ENCODE data around the gene FAM181A.

The FAM181A gene

GRCh38 chr14:93944348-93945069, 17.4 kb downstream of the FAM181A start:
- FAIRE-seq (no peak), DNase-seq (ENCODE audit: insufficient read length, low spot score) (no peak)
- TF ChIP-seq POLR2A (IDR thresholded peaks at IDR 0.05; ENCODE audit: low read depth, low read length), result no peak

DNA sequence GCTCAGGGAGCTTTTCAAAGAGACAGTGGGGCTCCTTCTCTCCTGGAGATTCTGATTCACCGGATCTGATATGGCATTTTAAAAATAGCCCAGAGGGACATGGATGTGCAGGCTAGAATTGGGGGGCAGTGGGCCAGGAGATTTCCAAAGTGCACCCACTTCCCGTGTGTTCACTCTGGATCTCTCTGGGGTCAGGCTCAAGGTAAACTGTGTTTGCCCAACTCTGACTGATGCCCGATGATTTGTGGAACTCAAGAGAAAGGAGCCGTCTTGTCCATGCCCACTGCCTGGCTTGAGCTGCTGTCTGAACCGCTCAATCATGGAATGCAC, 17.9 kb downstream of the FAM181A start:
- FAIRE-seq (no peak), DNase-seq (ENCODE audit: insufficient read length, low spot score) (no peak)
- TF ChIP-seq POLR2A (IDR thresholded peaks at IDR 0.05; ENCODE audit: low read depth, low read length), result no peak

- DNase-seq (ENCODE audit: insufficient read length, low spot score) (peak; percentile 84), FAIRE-seq (peak; percentile 93)
- TF ChIP-seq POLR2A (IDR thresholded peaks at IDR 0.05; ENCODE audit: low read depth, low read length), result no peak
These were observed 19.0 kb downstream of the FAM181A start for GRCh38 chr14:93946104-93946503.

DNA sequence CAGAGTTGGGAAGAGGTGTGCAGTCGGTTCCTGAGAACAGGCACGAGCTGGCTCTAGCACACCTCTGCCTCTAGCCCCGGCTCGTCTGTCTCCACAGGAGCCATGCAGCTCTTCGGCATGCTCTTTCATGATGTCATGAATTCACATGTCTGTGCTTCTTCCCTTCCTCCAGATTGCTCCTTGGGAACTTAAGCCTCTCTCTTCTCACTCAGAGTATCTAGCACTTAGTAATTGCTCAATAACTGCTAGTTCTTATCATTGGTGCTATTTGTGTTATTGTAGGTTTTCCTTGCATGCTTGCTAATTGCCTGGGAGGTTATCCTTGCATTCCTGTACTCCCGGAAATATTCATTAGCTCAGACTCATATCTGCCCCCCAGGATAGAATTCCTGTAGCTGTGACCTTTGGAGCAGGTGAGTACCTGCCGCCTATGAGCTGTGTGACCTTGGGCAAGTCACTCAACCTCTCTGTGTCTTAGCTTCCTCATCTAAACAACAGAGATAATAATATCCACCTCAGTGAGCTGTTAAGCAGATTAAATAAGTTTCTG, 19.5 kb downstream of the FAM181A start:
- DNase-seq (ENCODE audit: insufficient read length, low spot score), result no peak
- FAIRE-seq, result no peak
- TF ChIP-seq POLR2A (IDR thresholded peaks at IDR 0.05; ENCODE audit: low read depth, low read length), result no peak

DNA sequence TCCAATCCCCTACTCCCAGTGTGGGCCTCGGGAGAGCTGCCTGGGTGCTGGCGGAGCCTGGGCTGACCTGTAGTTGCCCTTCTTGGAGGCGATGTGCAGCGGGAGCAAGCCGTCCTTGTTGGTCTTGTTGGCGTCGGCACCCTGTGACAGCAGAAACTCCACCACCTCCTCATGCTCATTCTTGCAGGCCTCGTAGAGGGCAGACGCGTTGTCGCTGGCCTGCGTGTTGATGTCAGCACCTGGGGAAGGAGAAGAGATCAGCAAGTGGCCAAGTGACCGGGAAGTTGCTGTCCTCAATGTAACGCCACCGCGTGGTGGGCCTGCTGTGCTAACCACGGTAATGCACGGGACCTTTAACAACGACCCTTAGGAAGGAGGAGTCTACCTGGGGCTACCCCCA, 20.1 kb downstream of the FAM181A start:
- DNase-seq (ENCODE audit: insufficient read length, low spot score), result no peak
- FAIRE-seq, result no peak
- TF ChIP-seq POLR2A (IDR thresholded peaks at IDR 0.05; ENCODE audit: low read depth, low read length), result no peak

DNA sequence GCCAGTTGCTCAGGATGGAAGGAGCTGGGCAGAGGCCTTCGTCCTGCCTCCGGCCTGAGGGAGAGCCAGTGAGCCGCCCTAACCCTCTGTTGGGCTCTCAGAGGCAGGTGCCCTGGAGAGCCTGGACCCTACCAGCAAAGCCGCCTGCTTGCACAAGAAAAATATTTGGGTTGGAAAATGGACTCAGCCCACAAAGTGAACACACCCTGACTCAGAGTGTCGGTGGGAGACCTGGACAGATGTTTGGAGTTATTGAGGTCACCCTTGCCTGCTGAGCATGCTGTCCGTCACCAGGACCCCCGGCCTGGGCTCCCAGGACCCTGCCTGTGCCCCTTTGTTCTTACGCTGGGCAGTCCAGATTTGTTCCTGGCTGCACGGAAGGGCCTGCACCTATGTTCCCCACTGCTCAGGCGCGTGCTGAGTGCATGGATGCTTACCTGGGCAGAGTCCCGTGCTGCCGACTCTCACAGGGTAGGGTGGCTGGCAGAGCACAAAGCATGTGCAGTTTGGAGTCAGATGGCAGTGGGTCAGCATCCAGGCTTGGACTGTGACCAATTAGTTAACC, 22.4 kb downstream of the FAM181A start:
- no peak for TF ChIP-seq POLR2A (IDR thresholded peaks at IDR 0.05; ENCODE audit: low read depth, low read length)
- FAIRE-seq (no peak), DNase-seq (ENCODE audit: insufficient read length, low spot score) (no peak)

DNA sequence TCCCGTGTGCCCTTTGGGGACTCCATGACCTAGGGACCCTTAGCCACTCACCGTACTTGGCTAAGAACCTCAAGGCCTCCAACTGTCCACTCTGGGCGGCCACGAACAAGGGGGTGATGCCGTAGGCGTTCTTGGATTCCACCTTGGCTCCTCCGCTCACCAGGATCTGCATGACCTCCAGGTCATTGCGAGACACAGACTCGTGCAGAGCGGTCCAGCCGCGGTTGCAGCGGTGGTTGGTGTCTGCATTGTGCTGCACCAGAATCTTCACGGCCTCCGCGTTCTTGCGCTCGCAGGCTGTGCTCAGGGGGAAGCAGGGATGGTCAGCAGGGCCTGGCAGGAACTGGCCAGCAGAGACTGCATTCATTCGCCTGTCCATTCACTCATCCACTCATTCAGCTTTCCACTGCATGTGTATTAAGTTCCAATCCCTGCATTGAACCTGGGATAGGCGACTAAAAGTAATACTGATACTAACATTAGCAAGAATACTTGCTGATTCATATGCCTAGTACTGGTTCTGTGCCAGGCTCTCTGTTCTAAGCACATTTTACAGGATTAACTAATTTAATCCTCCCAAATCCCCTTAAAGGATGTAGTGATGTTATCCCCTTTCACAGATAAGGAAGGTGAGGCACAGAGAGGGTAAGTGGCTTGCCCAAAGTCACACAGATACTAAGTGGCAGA, 23.9 kb downstream of the FAM181A start:
- no peak for TF ChIP-seq POLR2A (IDR thresholded peaks at IDR 0.05; ENCODE audit: low read depth, low read length)
- FAIRE-seq (no peak), DNase-seq (ENCODE audit: insufficient read length, low spot score) (no peak)

GRCh38 chr14:93951635-93952540, 24.7 kb downstream of the FAM181A start:
- peak; percentile 48 for FAIRE-seq
- no peak for TF ChIP-seq POLR2A (IDR thresholded peaks at IDR 0.05; ENCODE audit: low read depth, low read length)
- no peak for DNase-seq (ENCODE audit: insufficient read length, low spot score)

DNA sequence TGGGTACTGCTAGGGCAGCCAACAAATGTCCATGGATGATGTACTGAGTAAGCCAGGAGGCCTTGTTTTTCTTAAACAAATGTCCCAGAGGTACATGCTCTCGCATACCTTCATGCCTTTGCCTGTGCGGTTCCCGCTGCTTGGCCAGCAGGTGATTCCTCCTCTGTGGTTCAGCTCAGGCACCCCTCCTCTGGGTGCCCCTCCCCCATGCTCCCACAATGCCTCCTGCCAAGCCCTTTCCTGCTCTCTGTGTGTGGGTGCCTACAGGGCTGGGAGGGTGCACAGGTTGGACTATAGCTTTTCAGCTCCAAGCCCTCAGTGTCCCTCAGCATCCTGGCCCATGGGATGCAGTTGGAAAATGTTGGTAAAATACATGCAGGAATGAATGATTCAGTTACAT, 25.7 kb downstream of the FAM181A start:
- FAIRE-seq (no peak), DNase-seq (ENCODE audit: insufficient read length, low spot score) (no peak)
- no peak for TF ChIP-seq POLR2A (IDR thresholded peaks at IDR 0.05; ENCODE audit: low read depth, low read length)

DNA sequence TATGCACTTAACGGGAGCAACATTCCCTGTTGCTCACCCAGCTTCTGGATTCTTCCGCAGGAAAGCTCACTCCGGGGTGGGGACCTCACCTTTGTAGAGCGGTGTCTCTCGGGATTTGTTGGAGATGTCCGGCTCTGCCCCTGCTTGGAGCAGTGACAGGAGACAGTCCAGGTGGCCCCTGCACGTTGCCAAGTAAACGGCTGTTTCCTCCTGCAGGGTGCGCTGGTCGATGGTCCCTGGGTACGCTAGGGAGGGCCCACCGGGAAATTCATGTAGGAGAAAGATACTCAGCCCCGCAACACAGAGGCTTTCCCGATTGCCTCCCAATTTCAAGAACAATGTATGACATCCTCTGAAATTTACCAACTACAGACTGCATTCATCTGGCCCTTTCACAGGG, 26.1 kb downstream of the FAM181A start:
- TF ChIP-seq POLR2A (IDR thresholded peaks at IDR 0.05; ENCODE audit: low read depth, low read length), result no peak
- FAIRE-seq (no peak), DNase-seq (ENCODE audit: insufficient read length, low spot score) (no peak)

GRCh38 chr14:93953739-93954515, 26.8 kb downstream of the FAM181A start:
- DNase-seq (ENCODE audit: insufficient read length, low spot score) (no peak), FAIRE-seq (no peak)
- no peak for TF ChIP-seq POLR2A (IDR thresholded peaks at IDR 0.05; ENCODE audit: low read depth, low read length)

DNA sequence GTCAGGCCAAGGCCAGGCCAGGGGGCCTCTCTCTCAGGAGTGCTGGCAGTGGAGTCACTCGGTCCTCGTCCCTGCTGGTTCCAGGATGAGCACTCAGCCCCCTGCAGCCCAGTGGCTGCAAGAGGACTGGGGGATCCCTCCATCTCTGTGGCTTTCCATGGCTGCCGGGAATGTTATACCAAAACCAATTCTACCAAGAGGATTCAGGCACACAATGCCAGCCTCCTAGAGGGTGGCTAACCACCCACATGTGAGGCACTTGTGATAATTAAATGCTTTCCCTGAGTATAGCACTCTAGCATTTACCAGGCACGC, 27.3 kb downstream of the FAM181A start:
- no peak for TF ChIP-seq POLR2A (IDR thresholded peaks at IDR 0.05; ENCODE audit: low read depth, low read length)
- DNase-seq (ENCODE audit: insufficient read length, low spot score) (no peak), FAIRE-seq (no peak)

Measured in H54 (cell line).